Peyer's patch (tissue), 4 donors: ENCODE measurements around the gene AGAP1. TPM values are rescaled to one million over a fixed set of nuclear protein-coding genes. Genes with fewer than 3 reads are reported as not detected.

Source experiments
- DNase-seq, 3 donors: peaks; one replicate each; pipeline ENCODE4 v3.0.0-alpha.2; 2017 to 2019
- H3K27ac ChIP-seq, 4 donors: fragments of 200-600 bp; sonication (generic); one replicate each; pipeline ENCODE4 v1.5.1; 2016 to 2019
- H3K27me3 ChIP-seq, 2 donors: fragments of 200-600 bp; sonication (generic); one replicate each; pipeline ENCODE4 v1.5.1; 2019
- H3K36me3 ChIP-seq, 3 donors: fragments of 200-600 bp; sonication (generic); one replicate each; pipeline ENCODE4 v1.5.1; 2016 to 2019
- H3K4me1 ChIP-seq, 4 donors: fragments of 200-600 bp; sonication (generic); one replicate each; pipeline ENCODE4 v1.5.1; 2016 to 2019
- H3K4me3 ChIP-seq, 4 donors: fragments of 200-600 bp; sonication (generic); 1 replicate in 3 of 4; 2 replicates in 1 of 4; pipeline ENCODE4 v1.5.1; 2016 to 2019; ENCODE audit warnings: mild to moderate bottlenecking in 1 of 4
- H3K9me3 ChIP-seq, 4 donors: fragments of 200-600 bp; sonication (generic); one replicate each; pipeline ENCODE4 v1.5.1; 2016 to 2019; ENCODE audit warnings: mild to moderate bottlenecking in 1 of 4
- POLR2A ChIP-seq, 2 donors: fragments of 450-650 bp; IDR thresholded peaks; one replicate each; pipeline ENCODE4 v1.5.1; 2017; ENCODE audit warnings: antibody characterized with exemption in 2 of 2, mild to moderate bottlenecking in 2 of 2, moderate library complexity in 2 of 2
- total RNA-seq, 4 donors: library from RNA; depleted of rRNA; stranded (reverse); fragments of >200 nt; gene quantifications; one replicate each; pipeline ENCODE4 v1.1.0, GENCODE V29; 2016
- TF ChIP-seq, protein P1 (sequence below), 6 experiments: fragments of 450-650 bp in 4 of 6; fragments of 200-600 bp in 2 of 6; sonication (generic) in 1 of 6; IDR thresholded peaks; one replicate each; pipeline ENCODE4 v1.5.1; 2017 to 2019; ENCODE audit warnings: antibody characterized with exemption in 6 of 6, mild to moderate bottlenecking in 3 of 6, moderate library complexity in 1 of 6

AGAP1 gene
- total RNA-seq, 4 donors from 2014 or later = 55.7 to 79.1 (median 66.9) TPM

DNA sequence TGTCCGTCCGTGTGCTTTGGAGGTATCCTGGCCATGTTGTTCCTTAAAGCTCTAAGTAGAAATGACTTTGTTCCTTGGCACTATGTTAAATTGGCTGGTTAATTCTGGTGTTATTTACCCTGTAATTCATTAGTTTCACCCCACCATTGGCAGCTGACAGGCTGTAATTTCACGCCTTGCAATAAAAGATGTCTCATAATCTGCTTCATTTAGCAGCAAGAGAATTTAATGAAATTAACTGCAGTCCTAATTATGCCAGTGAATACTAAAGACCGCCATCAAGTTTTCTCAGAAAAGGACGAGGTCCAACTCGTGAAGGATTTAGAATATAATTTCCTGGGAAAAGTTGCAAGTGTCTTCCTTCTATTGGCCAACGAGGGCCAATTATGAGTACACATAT is 355.1 kb downstream of the AGAP1 start:
- peaks cover 0 to 3% (median 0%) of the 10 kb centered on the region in 3 donors for H3K36me3 ChIP-seq
- DNase-seq = no peak
- H3K4me1 ChIP-seq = no peaks in the 10 kb centered on the region
- no peaks in the 10 kb centered on the region for H3K27me3 ChIP-seq
- TF ChIP-seq POLR2A (IDR thresholded peaks at IDR 0.05) = no peak
- TF ChIP-seq, protein P1, sequence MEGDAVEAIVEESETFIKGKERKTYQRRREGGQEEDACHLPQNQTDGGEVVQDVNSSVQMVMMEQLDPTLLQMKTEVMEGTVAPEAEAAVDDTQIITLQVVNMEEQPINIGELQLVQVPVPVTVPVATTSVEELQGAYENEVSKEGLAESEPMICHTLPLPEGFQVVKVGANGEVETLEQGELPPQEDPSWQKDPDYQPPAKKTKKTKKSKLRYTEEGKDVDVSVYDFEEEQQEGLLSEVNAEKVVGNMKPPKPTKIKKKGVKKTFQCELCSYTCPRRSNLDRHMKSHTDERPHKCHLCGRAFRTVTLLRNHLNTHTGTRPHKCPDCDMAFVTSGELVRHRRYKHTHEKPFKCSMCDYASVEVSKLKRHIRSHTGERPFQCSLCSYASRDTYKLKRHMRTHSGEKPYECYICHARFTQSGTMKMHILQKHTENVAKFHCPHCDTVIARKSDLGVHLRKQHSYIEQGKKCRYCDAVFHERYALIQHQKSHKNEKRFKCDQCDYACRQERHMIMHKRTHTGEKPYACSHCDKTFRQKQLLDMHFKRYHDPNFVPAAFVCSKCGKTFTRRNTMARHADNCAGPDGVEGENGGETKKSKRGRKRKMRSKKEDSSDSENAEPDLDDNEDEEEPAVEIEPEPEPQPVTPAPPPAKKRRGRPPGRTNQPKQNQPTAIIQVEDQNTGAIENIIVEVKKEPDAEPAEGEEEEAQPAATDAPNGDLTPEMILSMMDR (IDR thresholded peaks at IDR 0.05) = no peak
- no peak overlapping the region for H3K27ac ChIP-seq
- no peaks in the 10 kb centered on the region for H3K9me3 ChIP-seq
- no peak overlapping the region for H3K4me3 ChIP-seq

DNA sequence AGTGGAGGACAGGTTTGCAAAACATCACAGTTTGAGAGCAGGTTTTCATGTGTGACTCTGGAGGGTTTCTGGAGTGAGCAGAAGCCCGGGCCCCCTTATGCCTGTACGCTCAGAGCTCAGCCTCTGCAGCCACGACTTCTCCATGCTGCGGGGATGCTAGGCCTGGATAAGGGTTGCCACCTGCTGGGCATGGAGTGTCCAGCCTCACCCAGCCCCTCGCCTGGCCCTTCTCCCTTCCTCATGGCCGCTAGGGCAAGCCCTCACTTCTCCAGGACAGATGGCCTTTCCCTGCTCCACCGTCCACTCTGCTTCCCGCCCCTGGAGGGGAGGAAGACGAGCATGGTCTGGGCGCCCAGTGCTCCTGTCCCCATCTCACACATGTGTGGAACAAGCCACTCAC is 355.6 kb downstream of the AGAP1 start:
- DNase-seq = no peak
- H3K4me1 ChIP-seq = no peaks in the 10 kb centered on the region
- no peak overlapping the region for H3K27ac ChIP-seq
- TF ChIP-seq, protein P1 (IDR thresholded peaks at IDR 0.05) = no peak
- no peak for TF ChIP-seq POLR2A (IDR thresholded peaks at IDR 0.05)
- H3K27me3 ChIP-seq = no peaks in the 10 kb centered on the region
- no peaks in the 10 kb centered on the region for H3K9me3 ChIP-seq
- H3K36me3 ChIP-seq = peaks cover 0 to 3% (median 0%) of the 10 kb centered on the region in 3 donors
- H3K4me3 ChIP-seq = no peak overlapping the region

DNA sequence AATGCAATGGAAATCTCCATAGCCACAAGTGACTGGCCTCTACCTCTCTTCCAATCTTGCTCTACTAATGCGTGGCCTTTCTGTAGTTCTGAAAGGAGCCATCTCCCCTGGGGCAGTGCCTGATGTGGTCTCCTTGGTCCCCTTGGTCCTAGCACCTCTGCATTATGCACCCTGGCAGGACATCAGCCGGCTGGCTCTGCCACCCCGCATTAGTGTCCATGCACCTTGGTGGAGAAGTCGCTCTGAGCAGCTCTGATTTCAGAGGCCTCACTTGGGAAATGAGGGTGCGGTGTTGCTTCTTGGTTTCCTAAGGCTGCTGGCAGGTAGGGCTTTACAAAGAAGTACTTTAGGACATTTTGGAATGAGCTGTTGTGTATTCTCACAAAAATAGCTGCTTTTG is 356.4 kb downstream of the AGAP1 start:
- Histone ChIP-seq H3K4me3 (no peak overlapping the region), H3K4me1 (no peaks in the 10 kb centered on the region), H3K27ac (no peak overlapping the region), H3K27me3 (no peaks in the 10 kb centered on the region), H3K36me3 (peaks cover 0 to 3% (median 0%) of the 10 kb centered on the region in 3 donors), H3K9me3 (no peaks in the 10 kb centered on the region)
- no peak for DNase-seq
- no peak for TF ChIP-seq POLR2A (IDR thresholded peaks at IDR 0.05)
- TF ChIP-seq, protein P1 (IDR thresholded peaks at IDR 0.05) = no peak

DNA sequence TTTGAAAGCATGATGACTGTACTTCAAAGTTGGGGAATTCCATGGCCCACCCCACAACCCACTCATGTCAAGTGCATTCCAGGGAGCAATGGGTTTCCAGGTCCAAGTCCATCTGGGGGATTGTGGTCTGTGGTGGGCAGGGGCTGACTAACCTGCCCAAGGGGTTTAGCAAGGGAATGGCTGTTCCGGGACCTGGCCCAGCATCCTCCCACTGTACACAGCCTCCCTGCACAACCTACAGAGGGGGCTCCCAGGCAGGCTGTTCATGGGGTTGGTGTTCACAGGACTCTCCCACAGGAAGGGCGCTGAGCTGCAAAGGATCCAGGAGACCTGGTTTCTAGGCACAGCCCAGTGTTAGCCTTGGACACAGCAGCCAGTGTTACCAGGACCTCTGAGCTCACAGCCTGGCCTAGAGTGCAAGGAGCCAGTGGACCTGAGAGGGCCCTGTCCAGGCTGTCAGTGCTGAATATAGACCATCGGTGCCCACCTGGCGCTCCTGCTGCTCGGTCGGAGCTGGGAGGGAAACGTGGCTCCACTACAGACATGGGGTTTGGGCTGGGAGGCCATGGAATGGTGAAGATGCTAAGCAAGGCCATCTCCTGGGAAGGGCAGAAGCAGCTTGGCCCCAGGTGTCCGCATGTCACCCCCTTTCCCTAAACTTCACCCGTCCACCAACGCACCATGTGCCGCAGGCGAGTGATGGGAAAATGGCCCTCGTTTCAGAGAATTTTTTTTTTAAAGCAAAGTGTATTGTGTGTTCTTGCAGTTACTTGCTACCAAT is 357.1 kb downstream of the AGAP1 start:
- Histone ChIP-seq H3K4me1 (no peaks in the 10 kb centered on the region), H3K36me3 (peaks cover 0 to 3% (median 0%) of the 10 kb centered on the region in 3 donors), H3K27ac (no peak overlapping the region), H3K4me3 (no peak overlapping the region), H3K9me3 (no peaks in the 10 kb centered on the region), H3K27me3 (no peaks in the 10 kb centered on the region)
- DNase-seq = no peak
- TF ChIP-seq, protein P1 (IDR thresholded peaks at IDR 0.05) = no peak
- TF ChIP-seq POLR2A (IDR thresholded peaks at IDR 0.05) = no peak

DNA sequence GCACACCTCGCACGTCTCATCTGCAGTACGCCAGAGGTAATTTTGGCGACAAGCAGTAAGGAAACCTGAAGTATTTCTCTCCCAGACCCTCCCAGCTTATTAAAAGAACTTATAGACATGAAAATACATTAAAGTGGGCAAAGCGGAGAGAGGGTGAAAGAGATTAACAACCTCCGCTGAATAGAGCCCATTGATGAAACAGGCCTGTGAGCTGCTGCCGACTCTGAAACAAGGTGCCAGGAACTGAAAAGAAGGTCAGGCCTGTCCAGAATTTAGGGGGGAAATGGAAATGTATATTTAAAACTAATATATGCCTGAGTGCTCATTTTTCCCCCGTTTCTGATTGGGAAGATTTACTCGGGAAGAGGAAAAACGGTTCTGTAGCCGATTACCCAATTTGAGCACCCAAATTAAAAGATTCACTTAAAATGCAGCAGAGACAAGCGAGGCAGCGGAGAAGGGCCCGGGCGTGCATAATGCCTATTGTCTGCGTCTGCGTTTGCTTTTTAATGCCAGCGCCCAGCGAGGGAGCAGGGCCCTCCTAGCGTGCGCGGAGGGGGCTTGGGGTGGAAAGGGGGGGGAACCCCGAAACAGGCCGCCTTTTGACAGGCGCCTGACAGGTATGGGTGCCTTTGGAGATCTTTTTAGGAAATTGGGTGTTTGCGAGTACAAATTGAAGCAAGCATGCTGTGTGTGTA is 358.1 kb downstream of the AGAP1 start:
- no peak for DNase-seq
- Histone ChIP-seq H3K27me3 (no peaks in the 10 kb centered on the region), H3K4me1 (no peaks in the 10 kb centered on the region), H3K4me3 (no peak overlapping the region), H3K27ac (no peak overlapping the region), H3K9me3 (no peaks in the 10 kb centered on the region), H3K36me3 (peaks cover 0 to 3% (median 0%) of the 10 kb centered on the region in 3 donors)
- TF ChIP-seq, protein P1 (IDR thresholded peaks at IDR 0.05) = no peak
- no peak for TF ChIP-seq POLR2A (IDR thresholded peaks at IDR 0.05)
